Upper lobe of left lung (tissue), 4 donors: ENCODE measurements around the gene MLLT6.
A peak's percentile ranks its signal among the peaks of the same experiment; 100 is the strongest.

Source experiments
- EP300 ChIP-seq, 4 donors: sonication (generic); formaldehyde crosslinking; IDR thresholded peaks; one replicate each; pipeline ENCODE4 v1.5.1; 2017; ENCODE audit warnings: antibody characterized with exemption in 4 of 4, control low read depth in 2 of 4
- POLR2AphosphoS5 ChIP-seq, 2 donors: sonication (generic); formaldehyde crosslinking; IDR thresholded peaks; one replicate each; pipeline ENCODE4 v1.5.1; 2017; ENCODE audit warnings: antibody characterized with exemption in 2 of 2
- TF ChIP-seq, protein P1 (sequence below), 6 experiments: fragments of 450-650 bp in 4 of 6; fragments of 200-600 bp in 2 of 6; sonication (generic) in 2 of 6; IDR thresholded peaks; one replicate each; pipeline ENCODE4 v1.5.1; 2016 to 2019; ENCODE audit warnings: antibody characterized with exemption in 6 of 6

DNA sequence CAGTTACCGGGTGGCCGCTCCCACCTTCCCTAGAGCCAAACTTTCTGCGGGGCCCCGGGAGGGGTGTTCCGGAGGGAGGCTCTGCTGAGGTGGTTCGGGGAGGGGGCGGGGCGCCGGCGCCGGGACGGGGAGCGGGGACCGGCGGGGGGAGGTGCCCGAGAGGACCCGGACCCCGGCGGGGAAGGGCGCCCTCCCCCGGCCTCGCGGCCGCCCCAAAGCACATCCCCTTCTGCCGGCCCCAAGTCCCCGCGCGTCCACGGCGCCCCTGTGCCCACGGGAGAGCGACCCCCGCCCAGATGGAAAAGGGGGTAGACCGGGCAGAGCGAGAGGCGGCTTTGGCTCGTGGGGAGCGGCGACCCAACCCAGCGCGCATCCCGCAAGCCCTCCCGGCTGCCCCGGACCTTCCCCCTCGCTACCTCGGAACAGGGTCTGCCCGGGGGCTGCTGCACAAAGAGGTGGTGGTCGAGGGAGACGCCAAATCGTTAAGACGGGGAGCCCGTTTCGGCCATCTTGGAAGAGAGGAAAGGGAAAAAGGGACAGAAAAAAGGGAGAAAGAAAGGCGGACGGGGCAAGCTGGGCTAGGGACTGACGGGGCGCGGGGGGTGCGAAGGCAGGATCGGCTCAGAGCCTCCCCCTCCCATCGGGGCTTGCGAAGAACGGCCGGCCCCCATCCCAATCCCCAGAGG is 42.5 kb downstream of the MLLT6 start:
- TF ChIP-seq, protein P1, sequence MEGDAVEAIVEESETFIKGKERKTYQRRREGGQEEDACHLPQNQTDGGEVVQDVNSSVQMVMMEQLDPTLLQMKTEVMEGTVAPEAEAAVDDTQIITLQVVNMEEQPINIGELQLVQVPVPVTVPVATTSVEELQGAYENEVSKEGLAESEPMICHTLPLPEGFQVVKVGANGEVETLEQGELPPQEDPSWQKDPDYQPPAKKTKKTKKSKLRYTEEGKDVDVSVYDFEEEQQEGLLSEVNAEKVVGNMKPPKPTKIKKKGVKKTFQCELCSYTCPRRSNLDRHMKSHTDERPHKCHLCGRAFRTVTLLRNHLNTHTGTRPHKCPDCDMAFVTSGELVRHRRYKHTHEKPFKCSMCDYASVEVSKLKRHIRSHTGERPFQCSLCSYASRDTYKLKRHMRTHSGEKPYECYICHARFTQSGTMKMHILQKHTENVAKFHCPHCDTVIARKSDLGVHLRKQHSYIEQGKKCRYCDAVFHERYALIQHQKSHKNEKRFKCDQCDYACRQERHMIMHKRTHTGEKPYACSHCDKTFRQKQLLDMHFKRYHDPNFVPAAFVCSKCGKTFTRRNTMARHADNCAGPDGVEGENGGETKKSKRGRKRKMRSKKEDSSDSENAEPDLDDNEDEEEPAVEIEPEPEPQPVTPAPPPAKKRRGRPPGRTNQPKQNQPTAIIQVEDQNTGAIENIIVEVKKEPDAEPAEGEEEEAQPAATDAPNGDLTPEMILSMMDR (IDR thresholded peaks at IDR 0.05) = peak in 1 of 6 experiments; percentile 28
- TF ChIP-seq POLR2AphosphoS5 (IDR thresholded peaks at IDR 0.05) (no peak), EP300 (IDR thresholded peaks at IDR 0.05) (no peak)
